Activated gamma-delta T cell (primary cell): Measurements from ENCODE around the gene ARL4A.

Experiments used
- DNase-seq: peaks from one replicate; lab custom pipeline; 2025; lab: John Stamatoyannopoulos, UW

The ARL4A gene

GRCh38 chr7:12701433-12701832, 14.0 kb downstream of the ARL4A start:
- no peak for DNase-seq

GRCh38 chr7:12703881-12704280, 16.4 kb downstream of the ARL4A start:
- DNase-seq = no peak

- DNase-seq = no peak
Measured at GRCh38 chr7:12705878-12706277, 18.4 kb downstream of the ARL4A start.

DNA sequence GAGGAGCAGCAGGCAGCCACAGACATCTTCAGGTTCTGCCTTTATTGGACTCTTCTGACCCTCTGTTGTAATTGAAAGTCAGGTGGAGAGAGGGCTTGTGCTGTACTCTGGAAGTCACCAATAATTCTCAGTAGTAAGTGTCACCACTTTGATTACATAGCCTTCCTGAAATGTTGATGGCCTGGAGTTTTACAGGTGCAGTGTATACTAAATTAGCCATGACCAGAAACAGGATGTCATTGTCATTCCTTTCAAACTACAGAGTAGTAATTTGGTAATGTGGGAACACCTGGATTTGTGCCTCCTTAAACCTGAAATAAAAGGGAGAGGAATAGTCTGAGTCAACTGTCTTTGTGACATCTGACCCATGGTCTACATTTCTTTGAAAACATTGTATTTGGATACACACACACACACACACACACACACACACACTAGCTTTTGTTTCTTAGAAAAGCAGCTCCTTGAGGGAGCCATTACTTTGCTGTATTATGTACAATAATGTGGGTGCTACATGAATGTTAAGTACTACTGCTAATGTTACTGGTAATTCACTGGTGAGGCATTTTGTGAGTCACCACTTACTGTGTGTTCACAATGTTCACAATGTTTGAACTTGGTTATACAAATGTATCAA, 19.6 kb downstream of the ARL4A start:
- DNase-seq = no peak

DNA sequence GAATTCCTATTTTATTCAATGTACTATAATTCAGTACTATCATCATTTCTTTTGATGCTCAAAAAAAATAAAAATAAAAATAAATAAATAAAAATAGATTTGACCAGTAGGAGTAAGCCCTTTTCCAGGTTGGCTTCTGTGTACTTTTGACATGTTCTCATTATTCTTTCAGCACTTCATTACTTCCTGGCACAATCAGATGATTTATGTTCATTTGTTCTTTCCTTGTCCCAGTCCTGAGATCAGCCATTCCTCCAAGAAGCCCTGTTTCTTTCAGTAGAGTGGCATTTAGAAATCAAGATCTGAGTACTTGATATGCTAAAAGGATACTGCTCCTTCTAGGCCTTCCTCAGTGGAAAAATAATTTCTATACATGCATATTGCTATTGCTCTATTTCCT, 20.9 kb downstream of the ARL4A start:
- DNase-seq = no peak

- DNase-seq = no peak
Measured at GRCh38 chr7:12709726-12710502, 22.5 kb downstream of the ARL4A start.

- DNase-seq = no peak
Measured at GRCh38 chr7:12711124-12711523, 23.7 kb downstream of the ARL4A start.

- no peak for DNase-seq
Measured at GRCh38 chr7:12712236-12712635, 24.8 kb downstream of the ARL4A start.

DNA sequence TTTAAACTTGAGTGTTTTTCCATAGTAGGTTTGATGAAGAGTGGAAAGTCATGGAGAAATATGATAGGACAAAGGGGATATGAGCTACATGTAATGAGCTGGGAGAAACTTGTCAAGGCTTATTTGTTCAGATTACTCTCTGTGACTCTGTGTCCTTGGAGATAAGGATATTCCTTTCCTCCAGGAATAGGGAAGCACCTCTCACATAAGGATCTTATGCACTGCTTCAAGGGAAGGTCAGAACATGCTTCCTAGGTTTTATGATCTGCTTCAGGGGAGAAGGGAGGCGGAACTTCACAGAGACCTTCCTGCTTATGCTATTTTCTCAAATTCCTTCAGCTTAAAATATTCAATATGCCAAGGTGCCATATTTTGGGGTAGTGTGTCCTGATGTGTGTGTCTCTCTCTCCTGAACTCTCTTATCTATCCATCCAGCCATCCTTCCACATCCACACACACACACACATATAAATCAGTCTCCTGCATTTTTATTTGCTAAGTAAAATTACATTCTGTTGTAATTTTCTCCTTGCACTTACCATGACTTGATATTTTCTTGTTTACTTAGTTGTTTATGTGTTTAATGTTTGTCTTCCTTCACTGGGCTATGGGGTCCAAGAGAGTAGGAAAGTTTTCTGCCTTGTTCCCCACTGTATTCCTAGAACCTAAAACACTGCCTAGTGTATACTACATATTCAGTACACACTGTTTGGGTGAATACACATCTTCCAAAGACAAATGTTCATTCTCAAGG, 26.4 kb downstream of the ARL4A start:
- no peak for DNase-seq

DNA sequence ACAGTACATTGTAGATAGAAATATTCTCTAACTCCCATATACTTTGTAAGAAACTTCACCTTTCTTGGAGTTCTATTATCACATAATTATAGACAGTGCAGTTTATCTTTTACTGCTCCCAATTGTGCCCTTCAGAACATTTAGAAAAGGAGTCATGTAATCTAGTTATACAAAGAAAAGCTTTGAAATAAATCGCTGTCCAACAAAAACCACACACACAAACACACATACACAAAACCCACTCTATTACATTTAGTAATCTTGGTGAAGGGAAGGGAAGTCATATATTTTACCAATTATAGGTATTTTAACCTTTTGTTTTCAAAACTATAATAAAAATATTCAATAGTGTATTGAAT, 26.9 kb downstream of the ARL4A start:
- DNase-seq = no peak

- DNase-seq = no peak
Measured at GRCh38 chr7:12715372-12716133, 28.1 kb downstream of the ARL4A start.

GRCh38 chr7:12716134-12716681, 28.8 kb downstream of the ARL4A start:
- DNase-seq = no peak

DNA sequence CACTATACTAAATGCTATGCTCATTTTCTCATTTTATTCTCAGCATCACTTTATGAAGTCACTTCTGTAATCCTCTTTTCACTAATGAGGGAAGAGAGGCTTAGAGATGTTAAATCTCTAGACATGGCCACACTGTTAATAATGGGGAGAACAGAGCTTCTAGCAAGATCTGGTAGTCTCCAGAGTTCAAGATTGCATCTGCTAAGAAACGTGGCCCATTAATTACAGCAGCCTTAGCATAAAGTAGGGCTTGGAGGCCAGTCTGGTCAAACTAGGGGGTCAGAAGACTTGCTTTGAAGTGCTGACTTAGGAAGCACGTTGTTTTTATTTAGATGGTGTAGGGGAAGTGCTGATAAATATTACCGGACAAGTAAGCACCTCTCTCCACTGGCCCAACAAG, 29.3 kb downstream of the ARL4A start:
- no peak for DNase-seq

- no peak for DNase-seq
Measured at GRCh38 chr7:12719141-12719919, 31.9 kb downstream of the ARL4A start.

DNA sequence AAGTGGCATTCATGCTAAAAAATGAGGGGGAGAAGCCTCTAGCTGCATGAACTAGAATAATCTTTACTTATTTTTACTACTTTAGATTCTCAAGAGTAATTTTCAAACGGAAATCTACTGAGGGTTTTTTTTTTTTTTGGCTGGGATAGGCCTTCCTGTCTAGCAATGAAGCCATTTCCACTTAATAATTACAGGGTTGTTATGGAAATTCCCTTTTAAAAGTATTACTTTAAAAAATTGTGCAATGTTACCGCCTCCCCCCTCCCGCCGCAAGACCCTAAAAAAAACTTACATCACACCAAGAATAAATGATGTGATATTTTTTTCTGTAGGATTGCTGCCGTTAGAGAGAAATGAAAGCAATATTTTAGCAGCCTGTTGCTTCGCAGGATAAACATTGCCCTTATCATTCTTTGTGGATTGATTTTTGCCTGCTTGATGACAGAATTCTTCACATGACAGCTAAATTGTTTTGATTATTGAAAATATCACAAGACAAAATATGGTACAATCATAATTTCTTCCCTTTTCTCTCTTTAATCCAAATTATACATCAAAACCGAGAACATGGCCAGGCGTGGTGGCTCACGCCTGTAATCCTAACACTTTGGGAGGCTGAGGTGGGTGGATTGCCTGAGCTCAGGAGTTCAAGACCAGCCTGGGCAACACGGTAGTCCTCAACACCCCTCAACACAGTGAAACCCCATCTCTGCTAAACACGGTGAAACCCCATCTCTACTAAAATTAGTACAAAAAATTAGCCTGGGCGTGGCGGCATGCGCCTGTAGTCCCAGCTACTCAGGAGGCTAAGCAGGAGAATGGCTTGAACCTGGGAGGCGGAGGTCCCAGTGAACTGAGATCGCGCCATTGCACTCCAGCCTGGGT, 32.8 kb downstream of the ARL4A start:
- no peak for DNase-seq

DNA sequence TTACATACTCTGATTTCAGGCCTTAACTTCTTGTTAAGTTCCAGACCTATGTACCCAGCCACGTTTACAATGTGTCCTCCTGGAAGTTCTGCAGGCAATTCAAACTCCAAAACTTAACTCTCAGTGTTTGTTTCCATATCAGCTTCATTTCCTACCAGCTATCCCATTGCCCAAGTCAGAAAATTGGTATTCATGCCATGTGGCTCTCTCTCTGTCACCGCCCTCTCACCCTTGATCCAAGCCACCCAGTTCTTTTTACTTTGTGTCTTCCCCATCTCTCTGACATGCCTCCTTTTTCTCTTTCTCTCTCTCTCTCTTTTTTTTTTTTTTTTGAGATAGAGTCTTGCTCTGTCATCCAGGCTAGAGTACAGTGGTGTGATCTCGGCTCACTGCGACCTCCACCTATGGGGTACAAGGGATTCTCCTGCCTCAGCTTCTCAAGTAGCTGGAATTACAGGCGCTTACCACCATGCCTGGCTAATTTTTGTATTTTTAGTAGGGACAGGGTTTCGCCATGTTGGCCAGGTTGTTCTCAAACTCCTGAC, 33.9 kb downstream of the ARL4A start:
- DNase-seq = no peak

DNA sequence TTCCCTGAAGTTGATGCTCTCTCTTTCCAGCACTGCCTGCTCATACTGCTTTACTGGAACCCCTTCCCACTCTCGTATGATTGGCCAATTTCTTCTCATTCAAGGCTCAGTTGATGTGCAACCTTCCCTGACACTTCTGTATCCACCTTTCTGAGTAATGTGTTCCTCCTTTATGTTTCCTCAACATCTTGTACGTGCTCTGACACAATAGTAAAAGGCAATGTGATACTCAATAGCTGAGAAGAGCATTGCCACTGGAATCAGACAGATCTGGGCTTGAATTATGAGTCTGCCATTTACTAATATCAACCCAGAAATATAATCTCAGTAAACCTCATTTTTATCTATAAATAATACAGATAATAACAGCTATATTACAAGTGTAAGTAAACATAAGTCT, 34.7 kb downstream of the ARL4A start:
- DNase-seq = no peak

DNA sequence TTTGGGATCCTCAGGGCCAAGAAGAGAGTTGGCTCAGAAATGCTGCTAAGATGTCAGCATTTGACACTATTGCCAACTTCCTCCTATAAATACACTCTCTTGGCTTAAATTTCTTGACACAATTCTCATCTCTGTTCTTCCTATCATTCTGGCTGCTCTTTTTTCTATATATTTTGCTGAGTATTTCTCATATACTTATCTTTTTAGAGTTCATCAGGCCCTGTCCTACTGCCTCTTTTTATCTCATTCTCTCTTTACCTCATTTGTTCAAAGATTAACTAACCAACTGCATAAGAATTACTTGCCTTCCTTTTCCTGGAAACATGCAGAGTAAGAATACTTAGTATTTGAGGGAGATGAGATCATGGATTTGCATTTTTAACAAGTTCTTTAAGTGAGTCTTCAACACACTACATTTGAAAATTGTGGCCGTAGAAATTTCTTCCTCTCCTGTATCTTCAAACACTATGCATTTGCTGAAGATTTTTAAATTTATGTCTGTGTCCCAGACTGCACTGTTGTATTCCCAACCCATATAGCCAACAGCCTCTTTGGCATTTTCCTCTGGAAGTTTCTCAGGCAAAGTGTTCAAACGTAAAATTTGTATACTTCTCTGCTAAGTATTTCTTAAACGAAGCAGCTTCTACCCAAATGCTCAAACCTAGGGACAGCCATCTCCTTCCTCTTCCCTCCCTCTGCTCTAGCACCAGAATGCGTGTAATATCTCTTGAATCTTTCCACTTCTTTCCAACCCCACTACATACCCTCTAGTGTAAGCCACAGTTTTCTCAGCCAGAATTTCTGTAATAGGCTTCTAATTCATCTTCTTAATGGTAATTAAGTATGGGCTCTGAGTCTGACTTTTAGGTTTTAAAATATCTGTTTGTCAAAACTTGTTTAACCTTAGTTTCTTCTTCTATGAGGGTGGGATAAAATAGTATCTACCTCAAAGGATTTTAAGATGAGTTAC, 35.5 kb downstream of the ARL4A start:
- DNase-seq = no peak
